SHP77 (cell line): Measurements from ENCODE around the gene DNAJC17.

Source experiments
- DNase-seq, 2 experiments: peaks; one replicate each; lab custom pipeline; 2025; lab: John Stamatoyannopoulos, UW

DNAJC17 gene

GRCh38 chr15:40766906-40767837 is 40.1 kb downstream of the DNAJC17 start:
- DNase-seq = no peak

- no peak for DNase-seq
Measured at GRCh38 chr15:40766194-40766815, 41.0 kb downstream of the DNAJC17 start.

- DNase-seq = no peak
Measured at GRCh38 chr15:40764629-40765103, 42.6 kb downstream of the DNAJC17 start.

GRCh38 chr15:40763801-40764628 is 43.3 kb downstream of the DNAJC17 start, which contains the start of gene GCHFR:
Gene GCHFR, plus strand, starts transcription at chr15:40764068. Its CDS starts 113 bp downstream, at chr15:40764181.
- peak; percentile 60 to 71 for DNase-seq

GRCh38 chr15:40762919-40763800 is 44.1 kb downstream of the DNAJC17 start:
- peak; percentile 88 to 91 for DNase-seq

GRCh38 chr15:40759961-40760360 is 47.3 kb downstream of the DNAJC17 start:
- DNase-seq = no peak

- DNase-seq = no peak
Measured at GRCh38 chr15:40756938-40757337, 50.3 kb downstream of the DNAJC17 start.

GRCh38 chr15:40755812-40756208 is 51.5 kb downstream of the DNAJC17 start:
- peak in 1 of 2 experiments; percentile 23 for DNase-seq

GRCh38 chr15:40754883-40755811 is 52.1 kb downstream of the DNAJC17 start, which contains the start of gene RMDN3:
Gene RMDN3, minus strand, starts transcription at chr15:40755254. Its CDS starts 471 bp downstream, at chr15:40754783.
- peak; percentile 87 to 89 for DNase-seq

GRCh38 chr15:40754574-40754882 is 52.7 kb downstream of the DNAJC17 start:
- no peak for DNase-seq

GRCh38 chr15:40751745-40752144 is 55.5 kb downstream of the DNAJC17 start:
- no peak for DNase-seq

GRCh38 chr15:40750885-40751284 is 56.4 kb downstream of the DNAJC17 start:
- no peak for DNase-seq

GRCh38 chr15:40749151-40749630 is 58.1 kb downstream of the DNAJC17 start:
- no peak for DNase-seq

GRCh38 chr15:40747685-40748631 is 59.3 kb downstream of the DNAJC17 start:
- no peak for DNase-seq

GRCh38 chr15:40746916-40747418 is 60.3 kb downstream of the DNAJC17 start:
- DNase-seq = no peak

- no peak for DNase-seq
Measured at GRCh38 chr15:40744815-40745152, 62.5 kb downstream of the DNAJC17 start.

GRCh38 chr15:40743921-40744814 is 63.1 kb downstream of the DNAJC17 start:
- no peak for DNase-seq
